Thyroid gland (tissue), 4 donors: Measurements from ENCODE around the gene CERK. TPM values are rescaled to one million over a fixed set of nuclear protein-coding genes. Genes with fewer than 3 reads are reported as not detected.
A peak's percentile ranks its signal among the peaks of the same experiment; 100 is the strongest.

Experiments used
- DNase-seq, 2 donors: peaks; one replicate each; pipeline ENCODE4 v3.0.0-alpha.2; 2019
- H3K27ac ChIP-seq, 3 donors: fragments of 200-600 bp; sonication (generic); 1 replicate in 2 of 3; 2 replicates in 1 of 3; pipeline ENCODE4 v1.5.1; 2016 to 2019; ENCODE audit warnings: mild to moderate bottlenecking in 1 of 3, moderate library complexity in 1 of 3
- H3K27me3 ChIP-seq: fragments of 200-600 bp; sonication (generic); one replicate; pipeline ENCODE4 v1.5.1; 2019
- H3K36me3 ChIP-seq, 2 donors: fragments of 200-600 bp; sonication (generic); one replicate each; pipeline ENCODE4 v1.5.1; 2016 to 2019
- H3K4me1 ChIP-seq, 2 donors: fragments of 200-600 bp; sonication (generic); one replicate each; pipeline ENCODE4 v1.5.1; 2017 to 2019
- H3K4me3 ChIP-seq, 3 donors: fragments of 200-600 bp; sonication (generic); replicated peaks in 1 of 3; 1 replicate in 2 of 3; 2 replicates in 1 of 3; pipeline ENCODE4 v1.5.1; 2016; ENCODE audit warnings: mild to moderate bottlenecking in 1 of 3
- H3K9me3 ChIP-seq: fragments of 200-600 bp; sonication (generic); one replicate; pipeline ENCODE4 v1.5.1; 2017
- POLR2A ChIP-seq, 2 donors: fragments of 450-650 bp; IDR thresholded peaks; one replicate each; pipeline ENCODE4 v1.6.1; 2017; ENCODE audit warnings: antibody characterized with exemption in 2 of 2, mild to moderate bottlenecking in 2 of 2, moderate library complexity in 1 of 2
- WGBS, 2 donors: methylation state at CpG; one replicate each; pipeline ENCODE4 v1.1.5; 2017; 5-methylcytosine and 5-hydroxymethylcytosine counted together
- intact Hi-C: fragments of 100-400 bp; cut with DNase I; formaldehyde crosslinking; loops from one replicate; pipeline ENCODE4 v1.15.1; 2023
- total RNA-seq, 4 donors: library from RNA; depleted of rRNA; stranded (reverse); fragments of >200 nt; gene quantifications; one replicate each; pipeline ENCODE4 v1.2.3, GENCODE V29; 2016
- TF ChIP-seq, protein P1 (sequence below), 6 experiments: fragments of 200-600 bp in 3 of 6; fragments of 450-650 bp in 3 of 6; sonication (generic) in 3 of 6; IDR thresholded peaks; one replicate each; pipeline ENCODE4 v1.5.1; 2016 to 2019; ENCODE audit warnings: antibody characterized with exemption in 6 of 6, mild to moderate bottlenecking in 2 of 6, inconsistent platforms in 1 of 6, moderate library complexity in 1 of 6

Gene CERK
- total RNA-seq, 4 donors from 2014 or later: 74.6 to 84.7 (median 81.5) TPM

DNA sequence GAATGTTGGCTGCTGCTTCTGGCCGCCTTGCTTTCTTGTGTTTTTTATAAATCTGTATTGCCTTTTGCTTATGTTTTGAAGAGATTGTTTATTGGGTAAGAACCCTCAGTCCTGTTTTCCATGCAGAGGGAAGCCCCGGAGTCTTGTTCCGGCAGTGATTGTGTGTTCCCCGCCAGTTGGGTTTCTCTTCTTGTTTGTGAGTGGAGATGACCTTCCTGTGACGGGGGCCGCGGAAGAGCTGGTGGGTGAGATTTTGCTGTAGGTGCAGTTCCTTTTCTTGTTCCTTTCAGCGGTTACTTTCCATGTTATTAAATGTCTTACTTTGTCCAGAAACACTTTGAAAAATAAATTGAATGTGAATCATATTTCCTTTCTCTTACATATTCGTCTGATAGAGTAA lies 32.7 kb upstream of the CERK start:
- no peak for DNase-seq
- no peaks in the 10 kb centered on the region for H3K27me3 ChIP-seq
- H3K4me1 ChIP-seq: peaks cover 32 to 63% of the 10 kb centered on the region in 2 donors
- intact Hi-C loops: no loop called here
- H3K9me3 ChIP-seq: no peaks in the 10 kb centered on the region
- H3K4me3 ChIP-seq: no peak overlapping the region
- peak overlapping the region; percentile 16 to 94 (median 87) for H3K27ac ChIP-seq
- no peaks in the 10 kb centered on the region for H3K36me3 ChIP-seq
- no peak for TF ChIP-seq POLR2A (IDR thresholded peaks at IDR 0.05)
- TF ChIP-seq, protein P1, sequence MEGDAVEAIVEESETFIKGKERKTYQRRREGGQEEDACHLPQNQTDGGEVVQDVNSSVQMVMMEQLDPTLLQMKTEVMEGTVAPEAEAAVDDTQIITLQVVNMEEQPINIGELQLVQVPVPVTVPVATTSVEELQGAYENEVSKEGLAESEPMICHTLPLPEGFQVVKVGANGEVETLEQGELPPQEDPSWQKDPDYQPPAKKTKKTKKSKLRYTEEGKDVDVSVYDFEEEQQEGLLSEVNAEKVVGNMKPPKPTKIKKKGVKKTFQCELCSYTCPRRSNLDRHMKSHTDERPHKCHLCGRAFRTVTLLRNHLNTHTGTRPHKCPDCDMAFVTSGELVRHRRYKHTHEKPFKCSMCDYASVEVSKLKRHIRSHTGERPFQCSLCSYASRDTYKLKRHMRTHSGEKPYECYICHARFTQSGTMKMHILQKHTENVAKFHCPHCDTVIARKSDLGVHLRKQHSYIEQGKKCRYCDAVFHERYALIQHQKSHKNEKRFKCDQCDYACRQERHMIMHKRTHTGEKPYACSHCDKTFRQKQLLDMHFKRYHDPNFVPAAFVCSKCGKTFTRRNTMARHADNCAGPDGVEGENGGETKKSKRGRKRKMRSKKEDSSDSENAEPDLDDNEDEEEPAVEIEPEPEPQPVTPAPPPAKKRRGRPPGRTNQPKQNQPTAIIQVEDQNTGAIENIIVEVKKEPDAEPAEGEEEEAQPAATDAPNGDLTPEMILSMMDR (IDR thresholded peaks at IDR 0.05): no peak
- WGBS, 2 donors: 70 to 76% methylated on average over 9 of the region's 9 CpGs

DNA sequence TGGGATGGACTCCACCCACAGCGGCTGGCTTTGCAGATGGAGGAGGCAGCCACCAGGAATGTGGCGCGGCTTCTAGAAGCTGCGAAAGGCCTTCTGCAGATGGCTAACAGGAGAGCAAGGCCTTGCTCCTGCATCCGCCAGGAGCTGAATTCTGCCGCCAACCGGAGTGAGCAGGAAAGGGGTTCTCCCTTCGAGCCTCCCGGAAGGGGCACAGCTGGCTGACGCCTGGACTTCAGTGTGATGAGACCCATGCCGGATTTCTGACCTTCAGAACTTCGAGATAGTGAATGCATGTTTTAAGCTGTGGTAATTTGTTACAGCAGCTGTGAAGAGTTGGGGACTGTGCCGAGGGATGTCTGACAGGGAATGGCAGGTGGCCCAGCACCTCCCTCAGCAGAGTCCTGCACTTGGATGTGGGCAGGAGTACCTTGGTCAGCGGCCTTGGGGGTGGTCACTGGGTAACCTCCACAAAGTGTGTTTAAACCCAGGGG lies 32.1 kb upstream of the CERK start:
- DNase-seq: no peak
- no peaks in the 10 kb centered on the region for H3K9me3 ChIP-seq
- H3K27ac ChIP-seq: peak overlapping the region; percentile 16 to 94 (median 87)
- H3K4me1 ChIP-seq: peaks cover 32 to 58% of the 10 kb centered on the region in 2 donors
- H3K4me3 ChIP-seq: no peak overlapping the region
- intact Hi-C loops: no loop called here
- WGBS, 2 donors: 87 to 89% methylated on average over 10 to 14 of the region's 14 CpGs
- no peaks in the 10 kb centered on the region for H3K36me3 ChIP-seq
- no peaks in the 10 kb centered on the region for H3K27me3 ChIP-seq
- no peak for TF ChIP-seq POLR2A (IDR thresholded peaks at IDR 0.05)
- TF ChIP-seq, protein P1 (IDR thresholded peaks at IDR 0.05): no peak

DNA sequence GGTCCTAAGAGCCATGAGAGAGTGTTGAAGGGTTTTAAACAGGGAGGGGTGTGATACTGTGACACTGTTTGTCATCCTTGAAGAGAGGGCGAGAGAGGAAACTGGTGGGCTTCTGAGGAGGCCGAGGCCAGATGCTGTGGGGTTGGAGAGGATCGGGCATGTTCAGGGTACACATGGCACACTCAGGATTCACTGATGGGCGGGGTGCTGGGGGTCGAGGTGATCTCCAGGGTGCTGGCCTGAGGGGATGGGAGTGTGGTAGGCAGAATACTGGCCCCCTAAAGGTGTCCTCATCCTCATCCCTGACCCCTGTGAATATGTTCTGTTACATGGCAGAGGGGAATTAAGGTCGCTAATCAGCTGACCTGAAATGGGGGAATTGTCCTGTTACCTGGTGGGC lies 31.7 kb upstream of the CERK start:
- no peaks in the 10 kb centered on the region for H3K9me3 ChIP-seq
- peak overlapping the region; percentile 87 to 94 (median 89) for H3K27ac ChIP-seq
- DNase-seq: no peak
- peaks cover 32 to 56% of the 10 kb centered on the region in 2 donors for H3K4me1 ChIP-seq
- 81 to 84% methylated on average over 6 of the region's 6 CpGs for WGBS, 2 donors
- H3K4me3 ChIP-seq: no peak overlapping the region
- intact Hi-C loops: no loop called here
- no peaks in the 10 kb centered on the region for H3K27me3 ChIP-seq
- no peaks in the 10 kb centered on the region for H3K36me3 ChIP-seq
- TF ChIP-seq, protein P1 (IDR thresholded peaks at IDR 0.05): no peak
- TF ChIP-seq POLR2A (IDR thresholded peaks at IDR 0.05): no peak

DNA sequence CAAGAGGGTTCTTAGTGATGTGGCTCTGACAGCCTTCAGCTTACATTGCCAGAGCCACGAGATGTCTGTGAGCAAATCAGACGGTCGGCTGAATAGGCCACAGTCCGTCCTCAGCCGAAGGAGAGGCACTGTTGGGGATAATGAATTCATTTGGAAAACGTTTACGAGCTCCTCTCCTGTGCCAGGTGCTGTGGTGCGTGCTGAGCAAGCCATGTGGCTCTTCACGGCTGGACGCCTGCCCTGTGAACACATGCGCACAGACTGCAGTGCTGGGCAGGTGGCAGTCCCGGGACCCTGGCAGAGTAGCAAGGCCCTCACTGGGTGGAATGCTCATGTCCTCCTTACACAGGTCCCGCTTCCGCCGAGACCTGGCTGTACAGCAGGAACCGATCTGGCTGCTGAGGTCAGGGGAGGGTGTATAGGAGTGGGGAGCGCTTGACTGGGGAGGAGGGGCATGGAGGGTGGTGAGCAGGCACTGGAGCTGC lies 31.2 kb upstream of the CERK start:
- H3K4me1 ChIP-seq: peaks cover 32 to 54% of the 10 kb centered on the region in 2 donors
- H3K9me3 ChIP-seq: no peaks in the 10 kb centered on the region
- 34 to 35% methylated on average over 15 to 17 of the region's 17 CpGs for WGBS, 2 donors
- H3K27me3 ChIP-seq: no peaks in the 10 kb centered on the region
- DNase-seq: peak; percentile 97 to 98
- TF ChIP-seq, protein P1 (IDR thresholded peaks at IDR 0.05): no peak
- no peak for TF ChIP-seq POLR2A (IDR thresholded peaks at IDR 0.05)
- intact Hi-C loops: no loop called here
- no peaks in the 10 kb centered on the region for H3K36me3 ChIP-seq
- H3K4me3 ChIP-seq: no peak overlapping the region
- peak overlapping the region; percentile 87 to 94 (median 89) for H3K27ac ChIP-seq

DNA sequence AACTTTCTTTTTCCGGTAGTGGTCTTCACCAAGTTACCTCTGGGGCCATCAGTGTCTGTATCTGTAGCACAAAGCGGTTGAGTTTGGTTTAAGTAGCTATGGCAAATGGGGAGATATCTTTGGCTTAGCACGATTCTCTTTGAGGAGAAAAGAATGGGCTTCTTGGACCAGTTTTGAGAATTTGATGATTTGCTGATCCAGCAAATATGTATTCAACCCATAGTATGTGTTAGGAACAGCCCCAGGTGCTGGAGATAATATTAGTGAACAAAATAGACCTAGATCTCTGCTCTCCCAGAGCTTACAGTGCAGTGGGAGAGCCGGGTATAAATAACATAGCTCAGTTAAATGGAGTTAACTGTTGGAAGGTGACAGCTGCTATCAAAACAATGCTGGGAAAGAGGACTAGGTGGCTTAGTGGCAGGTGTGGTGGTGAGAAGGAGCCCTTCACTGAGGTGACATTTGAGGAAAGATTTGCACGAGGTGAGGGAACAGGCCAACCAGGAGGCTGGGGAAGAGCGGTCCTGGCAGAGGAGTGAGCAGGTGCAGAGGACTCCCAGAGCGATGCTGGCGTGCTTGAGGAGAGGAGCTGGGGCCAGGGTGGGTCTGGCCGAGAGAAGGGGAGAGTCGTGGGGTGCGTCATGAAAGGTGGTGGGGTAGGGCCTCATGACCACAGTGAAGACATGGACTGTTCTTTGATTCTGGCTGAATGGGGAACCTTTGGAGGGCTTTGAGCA lies 29.4 kb upstream of the CERK start:
- H3K4me1 ChIP-seq: peaks cover 37 to 49% of the 10 kb centered on the region in 2 donors
- WGBS, 2 donors: 92 to 94% methylated on average over 11 of the region's 11 CpGs
- intact Hi-C loops: no loop called here

More for the DNA sequence above, 29.4 kb upstream of the CERK start:
- H3K27ac ChIP-seq: peak overlapping the region; percentile 87 to 94 (median 89)
- no peak for DNase-seq
- no peaks in the 10 kb centered on the region for H3K27me3 ChIP-seq
- H3K4me3 ChIP-seq: no peak overlapping the region
- H3K36me3 ChIP-seq: no peaks in the 10 kb centered on the region
- H3K9me3 ChIP-seq: no peaks in the 10 kb centered on the region
- TF ChIP-seq POLR2A (IDR thresholded peaks at IDR 0.05): no peak
- TF ChIP-seq, protein P1 (IDR thresholded peaks at IDR 0.05): no peak
